Uterus (tissue), 4 donors: ENCODE results near the gene IL4I1. TPM values are rescaled to one million over a fixed set of nuclear protein-coding genes. Genes with fewer than 3 reads are reported as not detected.
A peak's percentile ranks its signal among the peaks of the same experiment; 100 is the strongest.

Experiments used
- DNase-seq, 2 donors: peaks; one replicate each; pipeline ENCODE4 v3.0.0-alpha.2; 2019 to 2020
- H3K27ac ChIP-seq, 2 donors: fragments of 200-600 bp; sonication (generic); 1 replicate in 1 of 2; 2 replicates in 1 of 2; pipeline ENCODE4 v1.5.1; 2016 to 2018
- H3K27me3 ChIP-seq, 2 donors: fragments of 200-600 bp; sonication (generic); one replicate each; pipeline ENCODE4 v1.5.1; 2018 to 2019; ENCODE audit warnings: control low read depth in 1 of 2
- H3K36me3 ChIP-seq, 2 donors: fragments of 200-600 bp; sonication (generic); one replicate each; pipeline ENCODE4 v1.5.1; 2019; ENCODE audit warnings: control low read depth in 1 of 2
- H3K4me1 ChIP-seq, 2 donors: fragments of 200-600 bp; sonication (generic); one replicate each; pipeline ENCODE4 v1.5.1; 2018 to 2019; ENCODE audit warnings: control low read depth in 1 of 2
- H3K4me3 ChIP-seq, 2 donors: fragments of 200-600 bp; sonication (generic); 1 replicate in 1 of 2; 2 replicates in 1 of 2; pipeline ENCODE4 v1.5.1; 2018 to 2019; ENCODE audit warnings: mild to moderate bottlenecking in 1 of 2
- H3K9me3 ChIP-seq, 2 donors: fragments of 200-600 bp; sonication (generic); one replicate each; pipeline ENCODE4 v1.5.1; 2019; ENCODE audit warnings: control low read depth in 1 of 2
- POLR2A ChIP-seq, 2 donors: fragments of 450-650 bp; IDR thresholded peaks; one replicate each; pipeline ENCODE4 v1.6.1; 2016; ENCODE audit warnings: antibody characterized with exemption in 2 of 2, mild to moderate bottlenecking in 1 of 2, moderate library complexity in 1 of 2
- intact Hi-C: fragments of 100-400 bp; cut with DNase I; formaldehyde crosslinking; loops from one replicate; pipeline ENCODE4 v1.15.1; 2023; ENCODE audit warnings: low total_unique reads
- total RNA-seq, 4 donors: library from RNA; depleted of rRNA in 3 of 4; stranded (reverse); fragments of >200 nt in 3 of 4; gene quantifications; one replicate each; pipeline versions ENCODE4 v1.1.0 to v1.2.4, GENCODE V29; 2014 to 2023
- TF ChIP-seq, protein P1 (sequence below), 4 experiments: fragments of 200-600 bp in 2 of 4; fragments of 450-650 bp in 2 of 4; sonication (generic) in 2 of 4; IDR thresholded peaks; one replicate each; pipeline ENCODE4 v1.5.1; 2016 to 2019; ENCODE audit warnings: antibody characterized with exemption in 4 of 4, mild to moderate bottlenecking in 2 of 4, moderate library complexity in 1 of 4
- donor health status: DM: yes; HTN: yes; CAD: no.

IL4I1 gene
- total RNA-seq, 4 donors from 2014 or later, result 0.82 to 1.2 TPM; not detected in 2

DNA sequence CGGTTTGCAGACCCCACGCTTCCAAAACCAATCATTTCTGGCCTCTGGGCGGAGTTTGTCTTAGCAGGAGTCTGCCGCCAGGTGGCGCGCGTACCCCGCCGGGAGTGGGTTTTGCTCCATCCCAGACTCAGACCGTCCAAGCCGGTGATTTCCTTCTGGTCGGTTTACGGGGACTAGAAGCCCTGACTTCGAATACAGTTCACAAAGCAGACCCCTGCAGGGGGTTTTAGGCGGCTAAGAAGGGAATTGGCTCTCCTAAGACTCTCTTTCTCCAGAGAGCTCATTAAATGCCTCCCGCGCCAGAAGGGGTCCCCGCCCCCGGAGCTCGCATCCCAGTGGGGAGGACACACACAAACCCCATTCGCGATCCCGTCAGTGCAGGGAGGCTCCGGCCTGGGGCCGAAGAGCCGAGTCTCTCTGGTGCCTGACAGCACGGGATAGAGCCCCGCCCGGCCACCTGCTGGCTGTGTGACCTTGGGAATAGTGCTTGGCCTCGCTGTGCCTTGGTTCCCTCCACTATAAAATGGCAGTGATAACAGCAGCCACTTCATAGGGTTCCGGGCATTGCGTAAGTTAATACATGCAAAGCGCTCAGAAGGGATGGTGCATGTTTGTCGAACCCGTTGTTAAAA is 41.2 kb upstream of the IL4I1 start:
- H3K4me3 ChIP-seq, result no peak overlapping the region
- peak; percentile 73 to 80 for DNase-seq
- no peaks in the 10 kb centered on the region for H3K36me3 ChIP-seq
- H3K9me3 ChIP-seq, result no peaks in the 10 kb centered on the region
- intact Hi-C loops, result loop anchor here (10.0 kb wide), 1 partner anchor 47 kb away; no protein-coding TSS in a partner anchor
- H3K27me3 ChIP-seq, result no peaks in the 10 kb centered on the region
- no peak overlapping the region for H3K27ac ChIP-seq
- no peaks in the 10 kb centered on the region for H3K4me1 ChIP-seq
- no peak for TF ChIP-seq POLR2A (IDR thresholded peaks at IDR 0.05)
- TF ChIP-seq, protein P1, sequence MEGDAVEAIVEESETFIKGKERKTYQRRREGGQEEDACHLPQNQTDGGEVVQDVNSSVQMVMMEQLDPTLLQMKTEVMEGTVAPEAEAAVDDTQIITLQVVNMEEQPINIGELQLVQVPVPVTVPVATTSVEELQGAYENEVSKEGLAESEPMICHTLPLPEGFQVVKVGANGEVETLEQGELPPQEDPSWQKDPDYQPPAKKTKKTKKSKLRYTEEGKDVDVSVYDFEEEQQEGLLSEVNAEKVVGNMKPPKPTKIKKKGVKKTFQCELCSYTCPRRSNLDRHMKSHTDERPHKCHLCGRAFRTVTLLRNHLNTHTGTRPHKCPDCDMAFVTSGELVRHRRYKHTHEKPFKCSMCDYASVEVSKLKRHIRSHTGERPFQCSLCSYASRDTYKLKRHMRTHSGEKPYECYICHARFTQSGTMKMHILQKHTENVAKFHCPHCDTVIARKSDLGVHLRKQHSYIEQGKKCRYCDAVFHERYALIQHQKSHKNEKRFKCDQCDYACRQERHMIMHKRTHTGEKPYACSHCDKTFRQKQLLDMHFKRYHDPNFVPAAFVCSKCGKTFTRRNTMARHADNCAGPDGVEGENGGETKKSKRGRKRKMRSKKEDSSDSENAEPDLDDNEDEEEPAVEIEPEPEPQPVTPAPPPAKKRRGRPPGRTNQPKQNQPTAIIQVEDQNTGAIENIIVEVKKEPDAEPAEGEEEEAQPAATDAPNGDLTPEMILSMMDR (IDR thresholded peaks at IDR 0.05), result peak; percentile 94 to 98 (median 96)

DNA sequence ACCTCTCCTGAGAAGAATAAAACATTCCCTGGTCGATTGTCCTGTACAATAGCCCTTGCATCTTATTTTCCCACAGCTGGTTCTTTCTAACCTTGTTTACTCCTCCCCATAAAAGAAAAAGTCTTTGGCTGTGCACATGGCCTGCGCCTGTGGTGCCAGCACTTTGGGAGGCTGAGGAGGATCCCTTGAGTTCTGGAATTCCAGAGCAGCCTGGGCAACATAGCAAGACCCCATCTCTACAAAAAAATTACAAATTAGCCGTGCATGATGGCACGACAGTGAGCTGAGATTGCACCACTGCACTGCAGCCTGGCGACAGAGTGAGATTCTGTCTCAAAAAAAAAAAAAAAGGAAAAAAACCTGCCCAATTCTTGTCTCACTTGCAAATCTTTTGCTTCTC is 39.9 kb upstream of the IL4I1 start:
- no peak for DNase-seq
- Histone ChIP-seq H3K9me3 (no peaks in the 10 kb centered on the region), H3K4me1 (no peaks in the 10 kb centered on the region), H3K36me3 (no peaks in the 10 kb centered on the region), H3K4me3 (no peak overlapping the region), H3K27ac (no peak overlapping the region), H3K27me3 (no peaks in the 10 kb centered on the region)
- intact Hi-C loops, result loop anchor here (10.0 kb wide), 1 partner anchor 48 kb away; no protein-coding TSS in a partner anchor
- TF ChIP-seq, protein P1 (IDR thresholded peaks at IDR 0.05), result no peak
- no peak for TF ChIP-seq POLR2A (IDR thresholded peaks at IDR 0.05)

DNA sequence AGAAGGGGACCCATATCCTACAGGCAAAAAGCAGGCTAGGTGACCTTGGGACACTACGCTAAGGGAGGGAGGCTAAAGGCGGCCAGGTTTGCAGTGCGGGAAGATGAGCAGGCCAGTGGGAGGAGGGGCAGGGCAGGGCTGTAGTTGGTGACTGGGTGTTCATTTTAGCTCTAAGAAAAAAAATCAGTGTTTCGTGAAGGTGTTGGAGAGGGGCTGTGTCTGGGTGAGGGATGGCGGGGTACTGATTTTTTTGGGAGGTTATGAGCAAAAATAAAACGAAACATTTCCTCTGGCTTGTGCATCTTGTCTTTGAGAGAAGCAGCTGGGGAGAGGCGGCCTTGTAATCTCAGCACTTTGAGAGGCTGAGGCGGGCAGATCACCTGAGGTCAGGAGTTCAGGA is 37.0 kb upstream of the IL4I1 start:
- no peak overlapping the region for H3K27ac ChIP-seq
- H3K4me1 ChIP-seq, result no peaks in the 10 kb centered on the region
- no peaks in the 10 kb centered on the region for H3K9me3 ChIP-seq
- intact Hi-C loops, result loop anchor here (10.0 kb wide), 1 partner anchor 51 kb away; no protein-coding TSS in a partner anchor
- DNase-seq, result no peak
- H3K27me3 ChIP-seq, result no peaks in the 10 kb centered on the region
- no peak overlapping the region for H3K4me3 ChIP-seq
- no peak for TF ChIP-seq POLR2A (IDR thresholded peaks at IDR 0.05)
- TF ChIP-seq, protein P1 (IDR thresholded peaks at IDR 0.05), result no peak
- no peaks in the 10 kb centered on the region for H3K36me3 ChIP-seq

DNA sequence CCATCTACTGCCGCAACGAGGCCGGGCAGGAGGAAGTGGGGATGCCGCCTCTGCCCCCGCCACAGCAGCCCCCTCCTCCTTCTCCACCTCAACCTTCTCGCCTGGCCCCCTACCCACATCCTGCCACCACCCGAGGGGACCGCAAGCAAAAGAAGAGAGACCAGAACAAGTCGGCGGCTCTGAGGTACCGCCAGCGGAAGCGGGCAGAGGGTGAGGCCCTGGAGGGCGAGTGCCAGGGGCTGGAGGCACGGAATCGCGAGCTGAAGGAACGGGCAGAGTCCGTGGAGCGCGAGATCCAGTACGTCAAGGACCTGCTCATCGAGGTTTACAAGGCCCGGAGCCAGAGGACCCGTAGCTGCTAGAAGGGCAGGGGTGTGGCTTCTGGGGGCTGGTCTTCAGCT is 36.0 kb upstream of the IL4I1 start:
- Histone ChIP-seq H3K27me3 (no peaks in the 10 kb centered on the region), H3K9me3 (no peaks in the 10 kb centered on the region), H3K27ac (no peak overlapping the region), H3K4me3 (no peak overlapping the region), H3K4me1 (no peaks in the 10 kb centered on the region), H3K36me3 (no peaks in the 10 kb centered on the region)
- intact Hi-C loops, result loop anchor here (10.0 kb wide), 1 partner anchor 52 kb away; no protein-coding TSS in a partner anchor
- DNase-seq, result no peak
- TF ChIP-seq, protein P1 (IDR thresholded peaks at IDR 0.05), result no peak
- no peak for TF ChIP-seq POLR2A (IDR thresholded peaks at IDR 0.05)

GRCh38 chr19:49932041-49932451 is 35.4 kb upstream of the IL4I1 start:
- Histone ChIP-seq H3K4me3 (no peak overlapping the region), H3K27me3 (no peaks in the 10 kb centered on the region), H3K36me3 (no peaks in the 10 kb centered on the region), H3K4me1 (no peaks in the 10 kb centered on the region), H3K9me3 (no peaks in the 10 kb centered on the region), H3K27ac (no peak overlapping the region)
- intact Hi-C loops, result loop anchor here (10.0 kb wide), 1 partner anchor 53 kb away; no protein-coding TSS in a partner anchor
- DNase-seq, result no peak
- TF ChIP-seq POLR2A (IDR thresholded peaks at IDR 0.05), result no peak
- TF ChIP-seq, protein P1 (IDR thresholded peaks at IDR 0.05), result no peak
